AG20443 (cell line): ENCODE data around the gene GABRA1.

Experiments used
- DNase-seq: peaks from one replicate; pipeline ENCODE4 v3.0.0; 2012; ENCODE audit warnings: low spot score, mixed read lengths

Gene GABRA1

GRCh38 chr5:161847941-161848391 is at the start of gene GABRA1:
Gene GABRA1, plus strand, starts transcription at chr5:161848120. Its CDS starts 2,691 bp downstream, at chr5:161850811.
- peak; percentile 5 for DNase-seq

DNA sequence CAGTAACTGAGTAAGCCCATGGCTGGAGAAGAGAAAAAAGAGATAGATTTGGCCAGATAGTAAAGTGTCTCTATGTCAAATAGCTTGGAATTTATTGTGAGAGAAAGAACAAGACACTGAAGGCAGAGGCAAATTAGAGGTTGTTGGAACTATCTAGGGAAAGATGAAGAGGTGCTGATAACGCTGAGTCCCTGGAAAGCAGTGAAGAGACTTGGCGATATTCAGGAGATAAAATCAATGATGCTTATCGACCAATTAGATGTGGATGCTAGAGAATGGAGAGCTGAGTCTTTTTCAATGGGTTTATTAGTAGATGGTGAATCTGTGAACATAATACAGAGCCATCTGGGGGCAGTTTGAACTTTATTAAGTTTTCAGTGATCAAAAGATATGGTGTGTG is 48.6 kb upstream of the GABRA1 start:
- DNase-seq: no peak

DNA sequence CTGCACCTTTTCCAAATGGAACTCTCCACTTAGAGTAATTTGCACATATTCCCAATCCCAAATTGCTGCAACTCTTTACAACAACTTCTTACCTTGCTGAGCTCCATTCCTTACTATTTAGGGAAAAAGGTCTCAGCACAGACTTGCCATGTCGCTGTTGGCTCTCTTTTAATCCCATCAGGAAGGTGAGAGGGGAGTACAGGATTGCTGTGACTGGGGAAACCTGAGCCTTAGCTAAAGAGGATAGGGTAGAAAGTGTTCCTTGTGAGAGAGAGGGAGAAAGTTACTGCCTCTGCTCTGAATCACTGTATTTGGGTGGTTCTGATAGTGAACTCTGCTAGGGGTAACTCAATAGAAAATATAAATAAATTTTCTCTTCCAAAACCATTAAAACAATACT is 43.7 kb upstream of the GABRA1 start:
- DNase-seq: no peak

- DNase-seq: peak; percentile 4
Observed at GRCh38 chr5:161846746-161847145, 1.2 kb upstream of the GABRA1 start.

- DNase-seq: no peak
Observed at GRCh38 chr5:161847447-161847846, 473 bp upstream of the GABRA1 start.

DNA sequence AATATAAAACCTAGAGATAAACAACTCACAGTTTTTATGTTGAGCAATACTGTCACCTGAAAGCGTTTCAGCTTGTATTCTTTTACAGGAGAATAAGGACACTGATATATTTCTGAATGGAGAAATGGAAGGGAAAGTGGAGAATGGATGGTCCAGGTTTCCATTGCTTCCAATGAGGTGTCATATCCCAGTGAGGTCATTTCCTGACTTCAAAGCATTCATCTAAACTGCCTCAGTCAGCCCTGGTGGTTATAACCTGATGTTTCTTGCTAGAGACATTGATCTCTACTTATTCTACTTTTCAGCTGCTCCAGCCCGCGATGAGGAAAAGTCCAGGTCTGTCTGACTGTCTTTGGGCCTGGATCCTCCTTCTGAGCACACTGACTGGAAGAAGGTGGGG is 2.6 kb downstream of the GABRA1 start:
- DNase-seq: no peak

DNA sequence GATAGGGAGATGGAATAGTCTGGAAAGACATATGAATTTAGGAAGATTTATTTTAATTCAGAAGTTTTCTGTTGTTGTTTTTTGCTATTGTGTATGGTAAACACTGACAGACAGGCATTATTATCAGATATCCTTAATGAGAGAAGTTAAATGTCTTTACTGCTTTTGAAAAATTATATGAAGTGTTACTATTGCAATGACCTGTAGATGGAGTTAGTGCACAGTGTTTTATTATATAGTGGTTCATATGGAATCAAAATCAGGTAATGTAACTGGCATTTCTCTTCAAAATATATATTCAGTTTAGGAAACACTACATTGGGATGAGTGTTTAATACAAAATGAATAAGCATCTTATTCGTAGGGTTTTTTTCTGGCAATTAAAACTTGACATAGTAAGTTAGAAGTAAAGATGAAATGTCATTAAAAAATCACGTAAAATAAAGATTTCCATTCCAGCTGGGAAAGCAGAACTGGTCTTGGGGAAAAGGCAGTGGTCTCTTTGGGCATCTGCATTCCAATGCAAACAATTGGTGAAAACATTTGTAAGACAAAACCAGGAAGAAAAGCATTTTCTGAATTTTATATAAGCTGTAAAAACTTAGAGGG is 3.9 kb downstream of the GABRA1 start:
- DNase-seq: no peak

GRCh38 chr5:161857358-161857757 is 9.4 kb downstream of the GABRA1 start:
- no peak for DNase-seq

DNA sequence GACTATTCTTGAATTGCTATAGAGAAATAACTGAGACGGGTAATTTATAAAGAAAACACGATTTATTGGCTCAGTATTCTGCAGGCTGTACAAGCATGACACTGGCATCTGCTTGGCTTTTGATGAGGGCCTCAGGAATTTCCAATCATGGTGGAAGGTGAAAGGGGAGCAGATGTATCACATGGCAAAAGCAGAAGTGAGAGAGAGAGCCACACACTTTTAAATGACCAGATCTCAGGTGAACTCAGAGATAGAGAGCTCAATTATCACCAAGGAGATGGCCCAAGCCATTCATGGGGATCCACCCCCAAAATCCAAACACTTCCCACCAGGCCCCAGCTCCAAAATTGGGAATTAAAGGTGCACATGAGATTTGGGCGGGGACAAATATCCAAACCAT is 15.3 kb downstream of the GABRA1 start:
- no peak for DNase-seq

GRCh38 chr5:161863811-161864210 is 15.9 kb downstream of the GABRA1 start:
- no peak for DNase-seq

DNA sequence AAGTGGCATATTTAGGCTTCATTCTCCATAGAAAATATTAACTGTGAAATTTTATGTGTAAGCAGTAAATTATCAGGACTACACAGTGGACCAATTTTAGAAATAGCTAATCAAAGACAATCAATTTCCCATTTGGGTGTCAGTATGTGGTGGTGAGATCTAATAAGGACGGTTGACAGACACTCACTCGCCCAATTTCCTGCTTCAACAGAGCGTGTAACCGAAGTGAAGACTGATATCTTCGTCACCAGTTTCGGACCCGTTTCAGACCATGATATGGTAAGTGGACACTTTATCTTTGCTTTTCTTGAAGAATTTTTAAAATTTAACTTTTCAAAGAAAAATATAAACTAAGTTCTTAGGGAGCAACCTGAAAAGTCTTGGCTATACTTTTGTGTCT is 17.6 kb downstream of the GABRA1 start:
- DNase-seq: no peak

- no peak for DNase-seq
Observed at GRCh38 chr5:161889971-161890370, 42.1 kb downstream of the GABRA1 start.

DNA sequence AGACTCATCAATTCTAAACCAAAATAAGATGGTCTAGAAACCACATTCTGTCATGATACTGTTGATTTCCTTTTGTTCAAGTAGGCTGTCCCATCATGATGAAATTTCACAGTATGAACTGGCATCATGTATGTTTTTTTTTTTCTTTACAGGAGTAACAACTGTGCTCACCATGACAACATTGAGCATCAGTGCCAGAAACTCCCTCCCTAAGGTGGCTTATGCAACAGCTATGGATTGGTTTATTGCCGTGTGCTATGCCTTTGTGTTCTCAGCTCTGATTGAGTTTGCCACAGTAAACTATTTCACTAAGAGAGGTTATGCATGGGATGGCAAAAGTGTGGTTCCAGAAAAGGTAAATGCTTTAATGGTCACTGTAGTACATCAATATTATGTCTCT is 47.6 kb downstream of the GABRA1 start:
- DNase-seq: no peak

- no peak for DNase-seq
Observed at GRCh38 chr5:161897033-161897432, 49.1 kb downstream of the GABRA1 start.

GRCh38 chr5:161899590-161899989 is 51.7 kb downstream of the GABRA1 start:
- DNase-seq: no peak

- no peak for DNase-seq
Observed at GRCh38 chr5:161900981-161901380, 53.1 kb downstream of the GABRA1 start.

GRCh38 chr5:161921781-161922180 is 73.9 kb downstream of the GABRA1 start:
- no peak for DNase-seq

- DNase-seq: no peak
Observed at GRCh38 chr5:161924270-161924669, 76.3 kb downstream of the GABRA1 start.

DNA sequence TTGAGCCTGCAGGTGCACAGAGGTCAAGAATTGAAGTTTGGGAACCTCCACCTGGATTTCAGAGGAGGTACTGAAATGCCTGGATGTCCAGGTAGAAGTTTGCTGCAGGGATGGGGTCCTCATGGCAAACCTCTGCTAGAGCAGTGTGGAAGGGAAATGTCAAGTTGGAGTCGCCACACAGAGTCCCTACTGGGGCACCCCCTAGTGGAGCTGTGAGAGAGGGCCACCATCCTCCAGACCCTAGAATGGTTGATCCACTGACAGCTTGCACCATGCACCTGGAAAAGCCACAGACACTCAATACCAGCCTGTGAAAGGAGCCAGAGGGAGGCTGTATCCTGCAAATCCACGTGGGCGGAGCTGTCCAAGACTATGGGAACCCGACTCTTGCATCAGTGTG is 78.0 kb downstream of the GABRA1 start:
- no peak for DNase-seq

DNA sequence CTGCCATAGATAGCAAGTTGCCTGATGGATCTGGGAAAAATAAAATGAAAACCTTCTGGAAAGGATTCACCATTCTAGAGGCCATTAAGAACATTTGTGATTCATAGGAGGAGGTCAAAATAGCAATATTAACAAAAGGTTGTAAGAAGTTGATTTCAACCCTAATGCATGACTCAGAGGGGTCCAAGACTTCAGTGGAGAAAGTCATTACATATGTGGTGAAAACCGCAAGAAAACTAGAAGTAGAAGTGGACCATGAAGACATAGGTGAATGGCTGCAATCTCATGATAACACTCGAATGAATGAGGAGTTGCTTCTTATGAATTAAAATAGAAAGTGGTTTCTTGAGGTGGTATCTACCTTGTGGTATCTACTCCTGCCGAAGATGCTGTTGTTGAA is 86.6 kb downstream of the GABRA1 start:
- no peak for DNase-seq

DNA sequence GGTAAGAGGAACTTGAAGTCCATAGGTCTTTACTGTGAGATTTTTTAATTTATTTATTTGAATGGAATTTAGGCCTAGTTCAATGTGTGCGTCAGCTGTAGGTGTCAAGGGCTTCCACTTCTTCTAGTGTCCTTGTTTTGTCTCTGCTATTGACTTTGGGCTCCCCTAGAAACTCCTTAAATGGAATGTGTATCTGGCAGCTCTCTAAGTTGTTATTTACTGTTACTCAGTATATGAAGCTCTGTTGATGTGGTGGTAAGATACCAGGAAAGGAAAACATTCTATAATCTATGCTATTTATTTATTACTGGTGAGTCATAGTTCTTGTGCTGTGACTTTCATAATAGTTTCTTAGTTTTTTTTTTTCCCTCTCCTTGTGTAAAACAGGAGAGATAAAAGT is 97.1 kb downstream of the GABRA1 start:
- DNase-seq: no peak

DNA sequence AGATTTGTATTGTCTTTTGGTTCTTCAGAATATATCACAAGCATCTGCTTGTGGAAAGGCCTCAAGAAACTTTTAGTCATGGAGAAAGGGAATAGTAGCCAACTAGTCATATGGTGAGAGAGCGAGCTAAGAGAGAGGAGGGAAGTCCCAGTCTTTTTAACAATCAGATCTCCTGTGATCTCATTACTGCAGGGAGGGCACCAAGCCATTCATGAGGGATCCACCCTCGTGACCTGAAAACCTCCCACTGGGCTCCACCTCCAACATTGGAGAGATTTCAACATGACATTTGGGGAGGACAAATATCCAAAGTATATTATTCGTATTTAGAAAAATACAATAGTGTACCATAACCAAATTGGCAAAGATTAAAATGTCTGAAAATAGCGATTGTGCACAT is 99.0 kb downstream of the GABRA1 start:
- DNase-seq: no peak
